Neuronal stem cell (in vitro differentiated cells): Measurements from ENCODE around the gene CACYBP.
A peak's percentile ranks its signal among the peaks of the same experiment; 100 is the strongest.

ENCODE experiments used
- DNase-seq: peaks from one replicate; pipeline ENCODE4 v3.0.0-alpha.2; 2013; ENCODE audit warnings: low spot score
- H2AFZ ChIP-seq: one replicate; pipeline ENCODE4 v1.6.1; 2013; ENCODE audit warnings: mild to moderate bottlenecking, low read length, inconsistent platforms
- H2AK5ac ChIP-seq: 2 replicates; pipeline ENCODE4 v1.6.1; 2013; ENCODE audit warnings: low read depth, mild to moderate bottlenecking, inconsistent platforms, low read length, moderate library complexity, mixed read lengths
- H2BK120ac ChIP-seq: 2 replicates; pipeline ENCODE4 v1.6.1; 2013; ENCODE audit warnings: low read depth, mild to moderate bottlenecking, inconsistent platforms, low read length, moderate library complexity, mixed read lengths
- H2BK12ac ChIP-seq: one replicate; pipeline ENCODE4 v1.6.1; 2013; ENCODE audit warnings: low read length, inconsistent platforms
- H2BK15ac ChIP-seq: 2 replicates; pipeline ENCODE4 v1.6.1; 2013; ENCODE audit warnings: mild to moderate bottlenecking, low read length, inconsistent platforms, mixed read lengths
- H2BK5ac ChIP-seq: one replicate; pipeline ENCODE4 v1.6.1; 2013; ENCODE audit warnings: inconsistent platforms, mild to moderate bottlenecking, low read length, moderate library complexity
- H3K14ac ChIP-seq: one replicate; pipeline ENCODE4 v1.6.1; 2013; ENCODE audit warnings: low read length, inconsistent platforms
- H3K18ac ChIP-seq: 2 replicates; pipeline ENCODE4 v1.6.1; 2013; ENCODE audit warnings: low read length, inconsistent platforms
- H3K23ac ChIP-seq: 2 replicates; pipeline ENCODE4 v1.6.1; 2013; ENCODE audit warnings: low read depth, mild to moderate bottlenecking, mixed read lengths, low read length, inconsistent platforms; ENCODE audit not compliant: poor library complexity
- H3K27ac ChIP-seq: replicated peaks from 3 replicates; pipeline ENCODE4 v1.5.1; 2013; ENCODE audit warnings: low read length, inconsistent platforms
- H3K27me3 ChIP-seq, 3 experiments: 2 replicates each; pipeline ENCODE4 v1.6.1; 2013; ENCODE audit warnings: low read length in 3 of 3, mild to moderate bottlenecking in 2 of 3, inconsistent platforms in 1 of 3, low read depth in 1 of 3, mixed read lengths in 1 of 3, moderate library complexity in 1 of 3; ENCODE audit not compliant: control insufficient read depth in 3 of 3, insufficient read depth in 3 of 3
- H3K36me3 ChIP-seq, 2 donors: replicated peaks in 1 of 2; 2 replicates each; pipeline ENCODE4 v1.6.1; 2013; ENCODE audit warnings: low read length in 2 of 2; ENCODE audit not compliant: control insufficient read depth in 2 of 2, insufficient read depth in 2 of 2
- H3K4ac ChIP-seq: 2 replicates; pipeline ENCODE4 v1.6.1; 2013; ENCODE audit warnings: inconsistent platforms, mild to moderate bottlenecking, low read length, moderate library complexity
- H3K4me1 ChIP-seq, 2 donors: 1 replicate in 1 of 2; 2 replicates in 1 of 2; pipeline ENCODE4 v1.6.1; 2013; ENCODE audit warnings: low read length in 2 of 2, low read depth in 1 of 2; ENCODE audit not compliant: control insufficient read depth in 2 of 2, insufficient read depth in 1 of 2
- H3K4me2 ChIP-seq: one replicate; pipeline ENCODE4 v1.6.1; 2013; ENCODE audit warnings: mild to moderate bottlenecking, low read length, inconsistent platforms; ENCODE audit not compliant: insufficient read depth, poor library complexity, severe bottlenecking
- H3K4me3 ChIP-seq, 2 donors: 2 replicates each; pipeline ENCODE4 v1.5.1; 2013; ENCODE audit warnings: low read length in 2 of 2, mild to moderate bottlenecking in 2 of 2, inconsistent platforms in 1 of 2, moderate library complexity in 1 of 2
- H3K79me1 ChIP-seq: one replicate; pipeline ENCODE4 v1.6.1; 2013; ENCODE audit warnings: low read depth, mild to moderate bottlenecking, inconsistent platforms, low read length, moderate library complexity
- H3K9ac ChIP-seq: one replicate; pipeline ENCODE4 v1.6.1; 2013; ENCODE audit warnings: mild to moderate bottlenecking, low read depth, low read length, inconsistent platforms; ENCODE audit not compliant: poor library complexity
- H3K9me3 ChIP-seq, 2 donors: replicated peaks in 1 of 2; 2 replicates each; pipeline versions ENCODE3 to v1.6.1; 2013; ENCODE audit warnings: low read length in 2 of 2, mild to moderate bottlenecking in 2 of 2, inconsistent platforms in 1 of 2, low read depth in 1 of 2, mixed read lengths in 1 of 2, moderate library complexity in 1 of 2; ENCODE audit not compliant: control insufficient read depth in 2 of 2, insufficient read depth in 1 of 2
- H4K8ac ChIP-seq: one replicate; pipeline ENCODE4 v1.6.1; 2013; ENCODE audit warnings: low read depth, mild to moderate bottlenecking, inconsistent platforms, low read length, moderate library complexity
- H4K91ac ChIP-seq: one replicate; pipeline ENCODE4 v1.6.1; 2013; ENCODE audit warnings: low read length, low read depth, mild to moderate bottlenecking, inconsistent platforms; ENCODE audit not compliant: poor library complexity
- WGBS, 2 donors: extraction: QIAGEN DNeasy Blood & Tissue Kit; methylation state at CpG; one replicate each; pipeline ENCODE4 v1.1.7; 2013; ENCODE audit warnings: missing lambda C conversion rate in 2 of 2, mixed read lengths in 1 of 2; ENCODE audit not compliant: insufficient read length in 2 of 2, insufficient replicate concordance in 1 of 2; ENCODE audit errors: extremely low coverage in 2 of 2; 5-methylcytosine and 5-hydroxymethylcytosine counted together

Gene CACYBP

DNA sequence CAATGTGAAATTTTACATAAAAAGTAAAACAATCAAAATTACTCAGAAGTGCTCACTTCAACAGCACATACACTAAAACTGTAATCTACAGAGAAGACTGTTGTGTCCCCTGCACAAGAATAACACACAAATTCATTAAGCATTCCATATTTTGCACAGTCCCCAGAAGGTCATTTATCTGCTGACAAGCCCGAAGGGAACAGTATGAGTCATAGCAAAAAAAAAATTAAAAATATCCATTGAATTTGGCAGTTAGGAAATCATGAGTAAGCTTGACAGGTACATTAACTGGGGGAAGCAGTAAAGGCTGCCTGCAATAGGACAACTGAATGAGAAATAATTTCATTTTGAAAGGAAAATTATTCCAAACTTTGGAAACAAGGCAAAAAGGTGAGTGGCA lies 3.3 kb upstream of the CACYBP start:
- no CpG with 5 or more reads among the region's 1 CpG for WGBS, 2 donors
- no peak overlapping the region for H2BK12ac ChIP-seq
- H2BK15ac ChIP-seq: no peak overlapping the region
- H3K23ac ChIP-seq: no peak overlapping the region
- no peak overlapping the region for H3K9ac ChIP-seq
- no peak overlapping the region for H2AK5ac ChIP-seq
- H3K4me3 ChIP-seq: no peak overlapping the region
- peaks cover 0 to 6% of the 10 kb centered on the region in 2 donors for H3K4me1 ChIP-seq
- H3K18ac ChIP-seq: no peak overlapping the region
- no peak overlapping the region for H3K27ac ChIP-seq
- H3K9me3 ChIP-seq: no peaks in the 10 kb centered on the region
- DNase-seq: no peak
- no peak overlapping the region for H3K4ac ChIP-seq
- H2BK120ac ChIP-seq: no peak overlapping the region
- no peak overlapping the region for H3K14ac ChIP-seq
- no peak overlapping the region for H4K91ac ChIP-seq
- H3K79me1 ChIP-seq: peaks cover 5% of the 10 kb centered on the region
- no peak overlapping the region for H3K4me2 ChIP-seq
- no peak overlapping the region for H2AFZ ChIP-seq
- no peaks in the 10 kb centered on the region for H3K27me3 ChIP-seq
- no peak overlapping the region for H4K8ac ChIP-seq
- H3K36me3 ChIP-seq: peaks cover 0 to 3% of the 10 kb centered on the region in 2 donors
- H2BK5ac ChIP-seq: no peak overlapping the region

DNA sequence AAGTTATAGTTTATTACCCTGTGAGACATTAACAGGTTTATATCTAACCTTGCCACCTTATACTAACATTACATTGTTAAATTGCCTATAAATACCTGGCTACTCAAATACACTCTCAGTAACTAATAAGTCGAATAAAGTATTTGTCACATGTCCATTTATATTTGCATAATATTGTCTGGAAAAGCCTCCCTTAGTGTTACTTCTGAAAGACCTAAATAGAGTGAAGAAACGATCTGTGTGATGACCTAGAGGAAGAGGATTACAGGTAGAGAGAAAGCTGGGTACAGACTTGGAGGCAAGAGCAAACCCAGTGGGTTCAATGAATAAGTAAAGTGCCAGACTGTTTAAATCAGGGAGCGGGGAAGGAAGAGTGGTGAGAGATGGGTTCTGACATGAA lies 2.7 kb upstream of the CACYBP start:
- H3K4ac ChIP-seq: no peak overlapping the region
- no peak overlapping the region for H4K91ac ChIP-seq
- H3K9ac ChIP-seq: no peak overlapping the region
- H3K14ac ChIP-seq: no peak overlapping the region
- no peak overlapping the region for H3K4me3 ChIP-seq
- no peak overlapping the region for H2BK15ac ChIP-seq
- H3K27me3 ChIP-seq: no peaks in the 10 kb centered on the region
- H2BK120ac ChIP-seq: no peak overlapping the region
- H3K4me2 ChIP-seq: no peak overlapping the region
- no peak overlapping the region for H2AFZ ChIP-seq
- no peaks in the 10 kb centered on the region for H3K9me3 ChIP-seq
- no CpG with 5 or more reads among the region's 3 CpGs for WGBS, 2 donors
- H3K79me1 ChIP-seq: peaks cover 8% of the 10 kb centered on the region
- H2BK5ac ChIP-seq: no peak overlapping the region
- peaks cover 0 to 8% of the 10 kb centered on the region in 2 donors for H3K36me3 ChIP-seq
- no peak overlapping the region for H2AK5ac ChIP-seq
- peaks cover 0 to 7% of the 10 kb centered on the region in 2 donors for H3K4me1 ChIP-seq
- no peak overlapping the region for H3K23ac ChIP-seq
- no peak overlapping the region for H4K8ac ChIP-seq
- H3K27ac ChIP-seq: no peak overlapping the region
- DNase-seq: no peak
- H3K18ac ChIP-seq: no peak overlapping the region
- H2BK12ac ChIP-seq: no peak overlapping the region

DNA sequence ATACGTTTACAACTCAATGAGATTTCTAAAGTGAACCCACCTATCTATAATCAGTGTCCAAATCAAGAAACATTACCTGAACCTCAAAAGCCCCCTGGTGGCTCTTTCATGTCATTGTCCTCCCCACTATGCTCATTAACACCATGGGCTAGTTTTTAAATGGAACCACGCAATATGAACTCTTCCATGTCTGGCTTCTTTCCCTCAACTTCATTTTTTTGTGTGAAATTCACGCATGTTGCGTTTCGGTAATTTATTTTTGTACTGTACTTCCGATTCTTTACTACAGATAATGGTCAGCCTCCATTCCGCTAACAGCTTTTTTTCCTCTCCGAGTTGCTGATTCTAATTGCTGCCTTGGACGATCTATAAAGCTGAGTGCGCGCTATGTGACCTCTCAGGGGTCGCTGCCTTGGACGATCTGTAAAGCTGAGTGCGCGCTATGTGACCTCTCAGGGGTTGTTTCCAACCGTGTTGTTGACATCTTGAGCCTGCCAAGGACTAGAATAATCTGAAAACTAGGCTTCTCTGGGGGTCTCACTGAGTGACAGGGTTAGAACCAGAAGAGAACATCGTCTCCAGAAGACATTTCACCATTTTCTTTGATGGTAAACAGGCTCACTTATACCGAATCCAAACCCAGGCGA lies 1.1 kb upstream of the CACYBP start:
- Histone ChIP-seq H3K27me3 (no peaks in the 10 kb centered on the region), H4K8ac (no peak overlapping the region), H3K27ac (peak overlapping the region; percentile 84), H2AFZ (peak overlapping the region; percentile 87), H3K79me1 (peaks cover 8% of the 10 kb centered on the region), H3K18ac (peak overlapping the region; percentile 82), H2BK12ac (no peak overlapping the region), H4K91ac (no peak overlapping the region), H2AK5ac (no peak overlapping the region), H3K4ac (peak overlapping the region; percentile 24), H3K4me3 (peak overlapping the region; percentile 70 to 80), H3K36me3 (peaks cover 0 to 10% of the 10 kb centered on the region in 2 donors), H3K4me1 (peaks cover 0 to 7% of the 10 kb centered on the region in 2 donors), H3K9ac (peak overlapping the region; percentile 63), H2BK5ac (peak overlapping the region; percentile 43), H3K14ac (no peak overlapping the region), H2BK15ac (no peak overlapping the region), H3K4me2 (peak overlapping the region; percentile 67), H3K9me3 (no peaks in the 10 kb centered on the region), H2BK120ac (no peak overlapping the region), H3K23ac (peak overlapping the region; percentile 81)
- WGBS, 2 donors: no CpG with 5 or more reads among the region's 19 CpGs
- peak; percentile 59 for DNase-seq

DNA sequence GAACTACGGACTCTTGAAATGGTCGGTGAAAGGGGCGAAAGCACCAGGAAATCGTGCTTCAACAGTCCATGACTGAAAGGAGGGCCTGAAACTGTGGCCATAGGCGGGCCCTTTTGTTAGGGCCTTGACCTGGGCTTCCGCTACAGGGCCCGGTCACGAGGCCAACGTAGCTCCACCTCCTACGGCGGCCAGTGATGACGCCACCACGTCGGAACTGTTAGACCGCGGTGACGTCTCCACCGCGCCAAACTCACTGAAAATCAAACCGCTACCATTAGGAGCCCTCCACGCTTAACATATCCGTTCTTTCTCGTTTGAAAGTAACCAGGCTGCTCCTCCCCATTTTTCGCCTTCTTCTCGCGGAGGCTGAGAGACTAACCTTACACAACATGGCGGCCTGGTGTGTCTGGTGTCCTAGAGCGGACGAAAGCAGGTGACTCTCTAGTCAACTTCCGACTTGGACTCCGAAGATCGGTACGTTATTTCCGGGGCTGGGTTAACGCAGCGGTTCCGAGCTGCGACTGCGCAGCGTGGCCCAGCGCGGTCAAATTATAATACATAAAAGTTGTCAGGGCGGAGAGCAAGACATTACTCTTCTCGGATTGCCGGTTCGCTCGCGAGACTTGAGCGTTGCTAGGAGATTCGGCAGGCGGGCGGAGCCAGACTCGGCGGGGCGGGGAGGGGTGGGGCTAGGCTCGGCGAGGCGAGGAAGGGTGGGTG lies 371 bp upstream of the CACYBP start:
- Histone ChIP-seq H4K91ac (no peak overlapping the region), H2BK5ac (peak overlapping the region; percentile 96), H3K27ac (peak overlapping the region; percentile 84), H3K9ac (peak overlapping the region; percentile 99), H3K36me3 (peaks cover 0 to 16% of the 10 kb centered on the region in 2 donors), H3K18ac (peak overlapping the region; percentile 82), H3K4me2 (peak overlapping the region; percentile 67), H3K9me3 (no peaks in the 10 kb centered on the region), H4K8ac (no peak overlapping the region), H3K27me3 (no peaks in the 10 kb centered on the region), H3K14ac (no peak overlapping the region), H2BK15ac (no peak overlapping the region), H2AFZ (peak overlapping the region; percentile 90), H2AK5ac (no peak overlapping the region), H3K4me3 (peak overlapping the region; percentile 70 to 80), H3K4ac (no peak overlapping the region), H2BK12ac (no peak overlapping the region), H3K4me1 (peaks cover 0 to 7% of the 10 kb centered on the region in 2 donors), H3K23ac (peak overlapping the region; percentile 98), H2BK120ac (no peak overlapping the region), H3K79me1 (peaks cover 8% of the 10 kb centered on the region)
- peak; percentile 98 for DNase-seq
- WGBS, 2 donors: no CpG with 5 or more reads among the region's 58 CpGs
